Prostate gland (tissue), 2 donors: ENCODE data around the gene C1orf52. TPM values are rescaled to one million over a fixed set of nuclear protein-coding genes. Genes with fewer than 3 reads are reported as not detected.

Source experiments
- DNase-seq: peaks from one replicate; pipeline ENCODE4 v3.0.0-alpha.2; 2019; ENCODE audit warnings: low spot score
- H3K27ac ChIP-seq, 2 donors: fragments of 200-600 bp; sonication (generic); 2 replicates each; pipeline ENCODE4 v1.5.1; 2017 to 2019
- H3K27me3 ChIP-seq: fragments of 200-600 bp; sonication (generic); replicated peaks from 2 replicates; pipeline ENCODE4 v1.5.1; 2019; ENCODE audit not compliant: insufficient read depth
- H3K36me3 ChIP-seq, 2 donors: fragments of 200-600 bp; sonication (generic); 1 replicate in 1 of 2; 2 replicates in 1 of 2; pipeline versions ENCODE4 v1.5.1 to v1.8.1; 2017 to 2019
- H3K4me1 ChIP-seq: fragments of 200-600 bp; sonication (generic); replicated peaks from 2 replicates; pipeline ENCODE4 v1.5.1; 2019
- H3K4me3 ChIP-seq, 2 donors: fragments of 200-600 bp; sonication (generic); 2 replicates each; pipeline ENCODE4 v1.5.1; 2017 to 2019
- H3K9me3 ChIP-seq: fragments of 200-600 bp; sonication (generic); 2 replicates; pipeline ENCODE4 v1.5.1; 2017
- POLR2A ChIP-seq: fragments of 450-650 bp; IDR thresholded peaks from one replicate; pipeline ENCODE4 v1.6.1; 2016; ENCODE audit warnings: antibody characterized with exemption, mild to moderate bottlenecking
- POLR2AphosphoS5 ChIP-seq: sonication (generic); formaldehyde crosslinking; IDR thresholded peaks from one replicate; pipeline ENCODE4 v1.6.1; 2017; ENCODE audit warnings: antibody characterized with exemption
- WGBS: methylation state at CpG from one replicate; pipeline ENCODE4 v1.1.5; 2018; 5-methylcytosine and 5-hydroxymethylcytosine counted together
- intact Hi-C: fragments of 100-400 bp; cut with DNase I; formaldehyde crosslinking; loops from one replicate; pipeline ENCODE4 v1.14.2; 2022
- total RNA-seq, 2 donors: library from RNA; depleted of rRNA; stranded (reverse); fragments of >200 nt; gene quantifications; one replicate each; pipeline ENCODE4 v1.1.0, GENCODE V29; 2016
- TF ChIP-seq, protein P1 (sequence below), 4 experiments: fragments of 200-600 bp in 2 of 4; fragments of 450-650 bp in 2 of 4; sonication (generic) in 2 of 4; IDR thresholded peaks; 1 replicate in 3 of 4; 2 replicates in 1 of 4; pipeline ENCODE4 v1.5.1; 2016 to 2019; ENCODE audit warnings: antibody characterized with exemption in 4 of 4, mild to moderate bottlenecking in 2 of 4, moderate library complexity in 2 of 4

Gene C1orf52
- total RNA-seq = 10 to 100 TPM; 12.7 to 30.5 TPM

- intact Hi-C loops = loop anchor here (5.0 kb wide), 2 partner anchors 57 to 312 kb away; partner anchors contain the start of gene SYDE2
- Histone ChIP-seq H3K4me1 (peaks cover 2% of the 10 kb centered on the region), H3K9me3 (no peaks in the 10 kb centered on the region), H3K27ac (peak within 1 kb of the TSS; percentile 76 to 77), H3K4me3 (peak within 1 kb of the TSS; percentile 79 to 91), H3K36me3 (no peaks in the 10 kb centered on the region), H3K27me3 (no peaks in the 10 kb centered on the region)
- under 1% methylated on average over 56 of the region's 65 CpGs for WGBS
- peak; percentile 94 for DNase-seq
- TF ChIP-seq POLR2AphosphoS5 (peak; percentile 91), POLR2A (peak; percentile 58)
- TF ChIP-seq, protein P1, sequence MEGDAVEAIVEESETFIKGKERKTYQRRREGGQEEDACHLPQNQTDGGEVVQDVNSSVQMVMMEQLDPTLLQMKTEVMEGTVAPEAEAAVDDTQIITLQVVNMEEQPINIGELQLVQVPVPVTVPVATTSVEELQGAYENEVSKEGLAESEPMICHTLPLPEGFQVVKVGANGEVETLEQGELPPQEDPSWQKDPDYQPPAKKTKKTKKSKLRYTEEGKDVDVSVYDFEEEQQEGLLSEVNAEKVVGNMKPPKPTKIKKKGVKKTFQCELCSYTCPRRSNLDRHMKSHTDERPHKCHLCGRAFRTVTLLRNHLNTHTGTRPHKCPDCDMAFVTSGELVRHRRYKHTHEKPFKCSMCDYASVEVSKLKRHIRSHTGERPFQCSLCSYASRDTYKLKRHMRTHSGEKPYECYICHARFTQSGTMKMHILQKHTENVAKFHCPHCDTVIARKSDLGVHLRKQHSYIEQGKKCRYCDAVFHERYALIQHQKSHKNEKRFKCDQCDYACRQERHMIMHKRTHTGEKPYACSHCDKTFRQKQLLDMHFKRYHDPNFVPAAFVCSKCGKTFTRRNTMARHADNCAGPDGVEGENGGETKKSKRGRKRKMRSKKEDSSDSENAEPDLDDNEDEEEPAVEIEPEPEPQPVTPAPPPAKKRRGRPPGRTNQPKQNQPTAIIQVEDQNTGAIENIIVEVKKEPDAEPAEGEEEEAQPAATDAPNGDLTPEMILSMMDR (IDR thresholded peaks at IDR 0.05) = peak; percentile 94 to 99 (median 98)
Observed at GRCh38 chr1:85259118-85259911, at the start of gene C1orf52. C1orf52 (minus strand) TSS chr1:85259662; CDS start chr1:85259633, 29 bp downstream.

- WGBS = 68% methylated on average over 4 of the region's 4 CpGs
- intact Hi-C loops = loop anchor here (1.0 to 10.0 kb wide), 4 partner anchors 193 to 576 kb away; no protein-coding TSS in a partner anchor
- no peaks in the 10 kb centered on the region for H3K36me3 ChIP-seq
Observed at GRCh38 chr1:85308833-85309350, 49.4 kb upstream of the C1orf52 start.

GRCh38 chr1:85307987-85308832 lies 48.7 kb upstream of the C1orf52 start:
- Histone ChIP-seq H3K4me3 (no peak overlapping the region), H3K27me3 (no peaks in the 10 kb centered on the region), H3K27ac (no peak overlapping the region), H3K9me3 (no peaks in the 10 kb centered on the region), H3K36me3 (no peaks in the 10 kb centered on the region), H3K4me1 (no peaks in the 10 kb centered on the region)
- intact Hi-C loops = loop anchor here (1.0 to 10.0 kb wide), 4 partner anchors 194 to 577 kb away; no protein-coding TSS in a partner anchor
- WGBS = 21% methylated on average over 27 of the region's 27 CpGs
- DNase-seq = peak; percentile 87
- TF ChIP-seq POLR2A (no peak), POLR2AphosphoS5 (peak; percentile 73)
- TF ChIP-seq, protein P1 (IDR thresholded peaks at IDR 0.05) = peak; percentile 86 to 97 (median 96)

More at GRCh38 chr1:85308833-85309350, 49.4 kb upstream of the C1orf52 start:
- no peaks in the 10 kb centered on the region for H3K9me3 ChIP-seq
- no peaks in the 10 kb centered on the region for H3K4me1 ChIP-seq
- H3K4me3 ChIP-seq = no peak overlapping the region
- H3K27ac ChIP-seq = no peak overlapping the region
- no peaks in the 10 kb centered on the region for H3K27me3 ChIP-seq
- TF ChIP-seq, protein P1 (IDR thresholded peaks at IDR 0.05) = no peak
- TF ChIP-seq POLR2AphosphoS5 (no peak), POLR2A (no peak)
- DNase-seq = no peak

DNA sequence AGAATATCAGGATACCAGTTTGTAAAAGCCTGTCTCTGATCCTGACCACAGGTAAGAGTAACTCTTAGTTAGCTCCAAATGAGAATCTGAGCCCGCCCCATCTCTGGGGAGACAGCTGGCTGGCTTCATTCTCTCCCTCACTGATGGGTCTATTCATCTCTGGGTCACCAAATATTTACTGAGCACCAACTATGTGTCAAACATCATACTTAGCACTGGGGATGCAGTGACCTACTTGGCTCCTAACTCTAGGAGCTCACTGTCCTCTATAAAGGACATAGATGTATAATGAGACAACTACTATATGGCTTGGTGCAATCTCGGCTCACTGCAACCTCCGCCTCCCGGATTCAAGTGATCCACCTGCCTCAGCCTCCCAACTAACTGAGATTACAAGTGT lies 46.8 kb upstream of the C1orf52 start:
- Histone ChIP-seq H3K27ac (no peak overlapping the region), H3K9me3 (no peaks in the 10 kb centered on the region), H3K4me3 (no peak overlapping the region), H3K4me1 (no peaks in the 10 kb centered on the region), H3K36me3 (no peaks in the 10 kb centered on the region), H3K27me3 (no peaks in the 10 kb centered on the region)
- WGBS = 95% methylated on average over 4 of the region's 4 CpGs
- intact Hi-C loops = loop anchor here (5.0 to 10.0 kb wide), 2 partner anchors 196 to 579 kb away; no protein-coding TSS in a partner anchor
- no peak for DNase-seq
- TF ChIP-seq POLR2AphosphoS5 (no peak), POLR2A (no peak)
- TF ChIP-seq, protein P1 (IDR thresholded peaks at IDR 0.05) = no peak
